IMR-90 (cell line): ENCODE results near the gene UCP2. TPM values are rescaled to one million over a fixed set of nuclear protein-coding genes. Genes with fewer than 3 reads are reported as not detected.

Source experiments
- ATAC-seq: fragments of 200-7000 bp; cut with Tn5 transposase; 2 replicates; pipeline ENCODE4 v1.9.1; 2020; ENCODE audit warnings: low read depth, mild to moderate bottlenecking, moderate library complexity
- BruUV-seq: library from RNA; stranded (reverse); fragments of 400-500 nt; replicated peaks from 2 replicates; lab custom pipeline; 2021; lab: Mats Ljungman, UMichigan
- CTCF ChIA-PET: fragments of 300-600 bp; formaldehyde crosslinking; extraction: SDS; loops from one replicate; lab custom pipeline; 2021; ENCODE audit warnings: antibody characterized with exemption; lab: Yijun Ruan, JAX
- POLR2A ChIA-PET: fragments of 300-600 bp; sonication (Branson Sonifier 250); formaldehyde crosslinking; loops from one replicate; lab custom pipeline; 2022; ENCODE audit warnings: antibody characterized with exemption; ENCODE audit not compliant: unreplicated experiment; lab: Charles Lee
- DNase-seq: peaks from one replicate; pipeline ENCODE4 v3.0.0; 2013
- H2AFZ ChIP-seq: replicated peaks from 2 replicates; pipeline ENCODE3; 2013; ENCODE audit warnings: low read length, mild to moderate bottlenecking; ENCODE audit not compliant: poor library complexity
- H2AK5ac ChIP-seq: 2 replicates; pipeline ENCODE4 v1.6.1; 2013; ENCODE audit warnings: low read depth, low read length, inconsistent platforms
- H2AK9ac ChIP-seq: replicated peaks from 2 replicates; pipeline ENCODE3; 2013; ENCODE audit warnings: mild to moderate bottlenecking, low read depth, low read length, moderate library complexity; ENCODE audit not compliant: poor library complexity
- H2BK120ac ChIP-seq: 2 replicates; pipeline ENCODE4 v1.6.1; 2013; ENCODE audit warnings: low read depth, low read length, inconsistent platforms
- H2BK15ac ChIP-seq: 3 replicates; pipeline ENCODE4 v1.6.1; 2013; ENCODE audit warnings: low read depth, low read length, inconsistent platforms
- H2BK20ac ChIP-seq: 2 replicates; pipeline ENCODE4 v1.6.1; 2013; ENCODE audit warnings: low read depth, mild to moderate bottlenecking, inconsistent platforms, low read length, moderate library complexity
- H2BK5ac ChIP-seq: 2 replicates; pipeline ENCODE4 v1.6.1; 2013; ENCODE audit warnings: mild to moderate bottlenecking, low read depth, low read length, inconsistent platforms; ENCODE audit not compliant: poor library complexity, severe bottlenecking
- H3K14ac ChIP-seq: replicated peaks from 2 replicates; pipeline ENCODE4 v1.6.1; 2013; ENCODE audit warnings: low read depth, low read length, inconsistent platforms
- H3K18ac ChIP-seq: 2 replicates; pipeline ENCODE4 v1.6.1; 2013; ENCODE audit warnings: low read depth, low read length, control low read depth
- H3K23ac ChIP-seq: 2 replicates; pipeline ENCODE4 v1.6.1; 2013; ENCODE audit warnings: low read depth, low read length, inconsistent platforms
- H3K27ac ChIP-seq: 2 replicates; pipeline ENCODE4 v1.5.1; 2013; ENCODE audit warnings: mild to moderate bottlenecking, control low read depth, low read length; ENCODE audit not compliant: insufficient read depth
- H3K27me3 ChIP-seq: 2 replicates; pipeline ENCODE4 v1.6.1; 2013; ENCODE audit warnings: low read length; ENCODE audit not compliant: control insufficient read depth, insufficient read depth
- H3K36me3 ChIP-seq: 2 replicates; pipeline ENCODE4 v1.6.1; 2013; ENCODE audit warnings: low read length, mixed read lengths; ENCODE audit not compliant: control insufficient read depth, insufficient read depth
- H3K4ac ChIP-seq: 2 replicates; pipeline ENCODE4 v1.6.1; 2013; ENCODE audit warnings: low read depth, low read length, inconsistent platforms
- H3K4me1 ChIP-seq: 2 replicates; pipeline ENCODE4 v1.6.1; 2013; ENCODE audit warnings: low read length, mixed read lengths; ENCODE audit not compliant: control insufficient read depth, insufficient read depth
- H3K4me2 ChIP-seq: 2 replicates; pipeline ENCODE4 v1.6.1; 2013; ENCODE audit warnings: low read depth, mild to moderate bottlenecking, control low read depth, low read length, moderate library complexity
- H3K4me3 ChIP-seq: 2 replicates; pipeline ENCODE4 v1.5.1; 2013; ENCODE audit warnings: low read depth, mild to moderate bottlenecking, control low read depth, low read length, moderate library complexity; ENCODE audit not compliant: insufficient read depth
- H3K56ac ChIP-seq: 2 replicates; pipeline ENCODE4 v1.6.1; 2013; ENCODE audit warnings: low read length, inconsistent platforms; ENCODE audit not compliant: insufficient read depth; ENCODE audit errors: extremely low read depth
- H3K79me1 ChIP-seq, 2 experiments: 2 replicates each; pipeline ENCODE4 v1.6.1; 2013; ENCODE audit warnings: low read length in 2 of 2, inconsistent platforms in 1 of 2, low read depth in 1 of 2
- H3K9ac ChIP-seq: 2 replicates; pipeline ENCODE4 v1.6.1; 2013; ENCODE audit warnings: low read depth, low read length, control low read depth
- H3K9me1 ChIP-seq: 2 replicates; pipeline ENCODE4 v1.6.1; 2013; ENCODE audit warnings: low read length, inconsistent platforms; ENCODE audit not compliant: insufficient read depth
- H3K9me3 ChIP-seq: 2 replicates; pipeline ENCODE4 v1.6.1; 2013; ENCODE audit warnings: low read length; ENCODE audit not compliant: control insufficient read depth, insufficient read depth
- H4K20me1 ChIP-seq: 2 replicates; pipeline ENCODE4 v1.6.1; 2013; ENCODE audit warnings: low read length, inconsistent platforms; ENCODE audit not compliant: insufficient read depth
- H4K5ac ChIP-seq: 2 replicates; pipeline ENCODE4 v1.6.1; 2013; ENCODE audit warnings: mild to moderate bottlenecking, low read depth, low read length, control low read depth
- H4K8ac ChIP-seq, 2 experiments: 2 replicates each; pipeline ENCODE4 v1.6.1; 2013; ENCODE audit warnings: low read depth in 2 of 2, low read length in 2 of 2, control low read depth in 1 of 2, inconsistent platforms in 1 of 2
- H4K91ac ChIP-seq: 2 replicates; pipeline ENCODE4 v1.6.1; 2013; ENCODE audit warnings: low read depth, low read length, inconsistent platforms; ENCODE audit not compliant: insufficient read depth
- BHLHE40 ChIP-seq: fragments of 150-350 bp; IDR thresholded peaks from 2 replicates; pipeline ENCODE4 v1.6.1; 2016; ENCODE audit warnings: mild to moderate bottlenecking, low read depth, low read length
- CEBPB ChIP-seq: IDR thresholded peaks from 2 replicates; pipeline ENCODE4 v1.6.1; 2012; ENCODE audit warnings: low read depth, low read length, improper control_type of control experiment
- CHD1 ChIP-seq: IDR thresholded peaks from 2 replicates; pipeline ENCODE4 v1.6.1; 2012; ENCODE audit warnings: low read depth, low read length, improper control_type of control experiment
- FOS ChIP-seq: fragments of 150-350 bp; IDR thresholded peaks from 2 replicates; pipeline ENCODE4 v1.6.1; 2016; ENCODE audit warnings: low read depth, low read length
- MAFK ChIP-seq: IDR thresholded peaks from 2 replicates; pipeline ENCODE4 v1.6.1; 2012; ENCODE audit warnings: low read depth, low read length, improper control_type of control experiment
- MAZ ChIP-seq: IDR thresholded peaks from 2 replicates; pipeline ENCODE4 v1.6.1; 2012; ENCODE audit warnings: low read depth, mild to moderate bottlenecking, low read length, improper control_type of control experiment, moderate library complexity, borderline replicate concordance
- MXI1 ChIP-seq: IDR thresholded peaks from 2 replicates; pipeline ENCODE4 v1.6.1; 2012; ENCODE audit warnings: low read depth, mild to moderate bottlenecking, low read length, moderate library complexity, borderline replicate concordance
- NFE2L2 ChIP-seq: fragments of 150-350 bp; IDR thresholded peaks from 2 replicates; pipeline ENCODE4 v1.6.1; 2016; ENCODE audit warnings: low read depth, mild to moderate bottlenecking, low read length
- POLR2A ChIP-seq: IDR thresholded peaks from 2 replicates; pipeline ENCODE4 v1.6.1; 2012; ENCODE audit warnings: mild to moderate bottlenecking, low read depth, low read length
- RAD21 ChIP-seq: IDR thresholded peaks from 2 replicates; pipeline ENCODE4 v1.6.1; 2012; ENCODE audit warnings: low read length, improper control_type of control experiment
- RCOR1 ChIP-seq: IDR thresholded peaks from 2 replicates; pipeline ENCODE4 v1.6.1; 2012; ENCODE audit warnings: mild to moderate bottlenecking, low read length, improper control_type of control experiment; ENCODE audit not compliant: insufficient replicate concordance
- RFX5 ChIP-seq: IDR thresholded peaks from 2 replicates; pipeline ENCODE4 v1.8.0; 2012; ENCODE audit warnings: low read depth, mild to moderate bottlenecking, low read length, moderate library complexity
- SMC3 ChIP-seq: fragments of 150-350 bp; IDR thresholded peaks from 2 replicates; pipeline ENCODE4 v1.6.1; 2016; ENCODE audit warnings: low read depth, mild to moderate bottlenecking, antibody characterized with exemption, low read length, moderate library complexity
- WGBS, 2 experiments: methylation state at CpG; one replicate each; pipeline versions ENCODE4 v1.1.5 to v1.1.7; 2013; ENCODE audit warnings: missing lambda C conversion rate in 2 of 2; ENCODE audit not compliant: insufficient read length in 1 of 2; ENCODE audit errors: extremely low coverage in 2 of 2; 5-methylcytosine and 5-hydroxymethylcytosine counted together
- dilution Hi-C: fragments of 300-500 bp; cut with HindIII; formaldehyde crosslinking; loops from one replicate; pipeline ENCODE4 v1.14.3; 2018; ENCODE audit warnings: low sequenced_read_pairs; ENCODE audit not compliant: unreplicated experiment
- in situ Hi-C: fragments of 300-500 bp; cut with MboI; formaldehyde crosslinking; loops from 3 replicates; pipeline ENCODE4 v1.14.3; 2019; ENCODE audit warnings: low sequenced_read_pairs, inconsistent platforms, mixed read lengths
- intact Hi-C: fragments of 100-400 bp; cut with micrococcal nuclease; formaldehyde crosslinking; loops from 2 replicates; pipeline ENCODE4 v1.10.0; 2022
- polyA plus RNA-seq, 3 experiments: library from polyadenylated mRNA; depleted of rRNA; stranded (reverse); fragments of >200 nt; gene quantifications; 2 replicates each; pipeline ENCODE4 v1.2.3, GENCODE V29; 2012; ENCODE audit warnings: low replicate concordance in 1 of 3
- total RNA-seq: library from RNA; depleted of rRNA; stranded (reverse); fragments of >200 nt; gene quantifications from 2 replicates; pipeline ENCODE4 v1.2.3, GENCODE V29; 2012
- TF ChIP-seq, protein P1 (sequence below): fragments of 150-350 bp; IDR thresholded peaks from 2 replicates; pipeline ENCODE4 v1.6.1; 2016; ENCODE audit warnings: low read depth, mild to moderate bottlenecking, low read length, moderate library complexity, borderline replicate concordance
- TF ChIP-seq, protein P2 (sequence below): conservative IDR thresholded peaks from 2 replicates; pipeline ENCODE4 v1.5.1; 2012; ENCODE audit warnings: mild to moderate bottlenecking, low read depth, low read length, improper control_type of control experiment
- TF ChIP-seq, protein P3 (sequence below): fragments of 150-350 bp; IDR thresholded peaks from 2 replicates; pipeline ENCODE4 v1.6.1; 2017; ENCODE audit warnings: mild to moderate bottlenecking, antibody characterized with exemption, low read length, low read depth

The UCP2 gene
- total and polyA plus RNA-seq, 2 of the 4 experiments (the other 2 are of a cell fraction) = 2.0 to 11.9 TPM

DNA sequence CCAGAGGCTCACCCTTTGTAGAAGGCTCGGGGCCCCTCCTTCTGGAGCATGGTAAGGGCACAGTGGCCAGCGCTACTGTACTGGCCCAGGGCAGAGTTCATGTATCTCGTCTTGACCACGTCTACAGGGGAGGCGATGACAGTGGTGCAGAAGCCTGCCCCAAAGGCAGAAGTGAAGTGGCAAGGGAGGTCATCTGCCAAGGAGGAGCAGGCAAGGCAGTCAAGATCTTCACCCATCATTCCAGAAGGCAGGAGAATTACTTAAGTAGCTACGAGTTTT lies 7.2 kb downstream of the UCP2 start:
- no peaks in the 10 kb centered on the region for H3K9me3 ChIP-seq
- WGBS, 2 experiments = 78% methylated on average over 4 of the region's 6 CpGs; no CpG with 5 or more reads in 1 of the 2 experiments
- ChIA-PET CTCF (no interaction called here), POLR2A (no interaction called here)
- no peak overlapping the region for H2BK20ac ChIP-seq
- TF ChIP-seq CEBPB = no peak
- no peak for TF ChIP-seq BHLHE40
- TF ChIP-seq RFX5 = no peak
- TF ChIP-seq, protein P1, sequence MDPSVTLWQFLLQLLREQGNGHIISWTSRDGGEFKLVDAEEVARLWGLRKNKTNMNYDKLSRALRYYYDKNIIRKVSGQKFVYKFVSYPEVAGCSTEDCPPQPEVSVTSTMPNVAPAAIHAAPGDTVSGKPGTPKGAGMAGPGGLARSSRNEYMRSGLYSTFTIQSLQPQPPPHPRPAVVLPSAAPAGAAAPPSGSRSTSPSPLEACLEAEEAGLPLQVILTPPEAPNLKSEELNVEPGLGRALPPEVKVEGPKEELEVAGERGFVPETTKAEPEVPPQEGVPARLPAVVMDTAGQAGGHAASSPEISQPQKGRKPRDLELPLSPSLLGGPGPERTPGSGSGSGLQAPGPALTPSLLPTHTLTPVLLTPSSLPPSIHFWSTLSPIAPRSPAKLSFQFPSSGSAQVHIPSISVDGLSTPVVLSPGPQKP = no peak
- no peak for TF ChIP-seq MAZ
- TF ChIP-seq, protein P2, sequence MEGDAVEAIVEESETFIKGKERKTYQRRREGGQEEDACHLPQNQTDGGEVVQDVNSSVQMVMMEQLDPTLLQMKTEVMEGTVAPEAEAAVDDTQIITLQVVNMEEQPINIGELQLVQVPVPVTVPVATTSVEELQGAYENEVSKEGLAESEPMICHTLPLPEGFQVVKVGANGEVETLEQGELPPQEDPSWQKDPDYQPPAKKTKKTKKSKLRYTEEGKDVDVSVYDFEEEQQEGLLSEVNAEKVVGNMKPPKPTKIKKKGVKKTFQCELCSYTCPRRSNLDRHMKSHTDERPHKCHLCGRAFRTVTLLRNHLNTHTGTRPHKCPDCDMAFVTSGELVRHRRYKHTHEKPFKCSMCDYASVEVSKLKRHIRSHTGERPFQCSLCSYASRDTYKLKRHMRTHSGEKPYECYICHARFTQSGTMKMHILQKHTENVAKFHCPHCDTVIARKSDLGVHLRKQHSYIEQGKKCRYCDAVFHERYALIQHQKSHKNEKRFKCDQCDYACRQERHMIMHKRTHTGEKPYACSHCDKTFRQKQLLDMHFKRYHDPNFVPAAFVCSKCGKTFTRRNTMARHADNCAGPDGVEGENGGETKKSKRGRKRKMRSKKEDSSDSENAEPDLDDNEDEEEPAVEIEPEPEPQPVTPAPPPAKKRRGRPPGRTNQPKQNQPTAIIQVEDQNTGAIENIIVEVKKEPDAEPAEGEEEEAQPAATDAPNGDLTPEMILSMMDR = no peak
- TF ChIP-seq FOS = no peak
- TF ChIP-seq RCOR1 = no peak
- TF ChIP-seq RAD21 = no peak
- no peak for TF ChIP-seq SMC3
- no peak for TF ChIP-seq CHD1
- no peak for TF ChIP-seq NFE2L2
- TF ChIP-seq MAFK = no peak
- no peak for TF ChIP-seq POLR2A
- no peak for TF ChIP-seq MXI1
- TF ChIP-seq, protein P3, sequence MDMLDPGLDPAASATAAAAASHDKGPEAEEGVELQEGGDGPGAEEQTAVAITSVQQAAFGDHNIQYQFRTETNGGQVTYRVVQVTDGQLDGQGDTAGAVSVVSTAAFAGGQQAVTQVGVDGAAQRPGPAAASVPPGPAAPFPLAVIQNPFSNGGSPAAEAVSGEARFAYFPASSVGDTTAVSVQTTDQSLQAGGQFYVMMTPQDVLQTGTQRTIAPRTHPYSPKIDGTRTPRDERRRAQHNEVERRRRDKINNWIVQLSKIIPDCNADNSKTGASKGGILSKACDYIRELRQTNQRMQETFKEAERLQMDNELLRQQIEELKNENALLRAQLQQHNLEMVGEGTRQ = no peak
- H3K27ac ChIP-seq = no peak overlapping the region
- no peak overlapping the region for H4K91ac ChIP-seq
- H3K4ac ChIP-seq = no peak overlapping the region
- H3K4me3 ChIP-seq = no peak overlapping the region
- H2BK15ac ChIP-seq = no peak overlapping the region
- H3K18ac ChIP-seq = no peak overlapping the region
- H2AK5ac ChIP-seq = no peak overlapping the region
- no peaks in the 10 kb centered on the region for H3K36me3 ChIP-seq
- H2AFZ ChIP-seq = no peak overlapping the region
- 0 out of 2 replicates have a peak, but pooled peaks cover 4% of the 10 kb centered on the region for H3K9me1 ChIP-seq
- no peaks in the 10 kb centered on the region for H3K79me1 ChIP-seq
- no peak overlapping the region for H2BK120ac ChIP-seq
- in situ Hi-C loops = no loop called here
- H3K9ac ChIP-seq = no peak overlapping the region
- no peak overlapping the region for H2AK9ac ChIP-seq
- DNase-seq = no peak
- H3K14ac ChIP-seq = no peak overlapping the region
- H4K5ac ChIP-seq = no peak overlapping the region
- H2BK5ac ChIP-seq = no peak overlapping the region
- H3K23ac ChIP-seq = no peak overlapping the region
- no peaks in the 10 kb centered on the region for H3K27me3 ChIP-seq
- BruUV-seq = no TSS peak
- dilution Hi-C loops = no loop called here
- no peak for ATAC-seq
- intact Hi-C loops = no loop called here
- no peak overlapping the region for H3K4me2 ChIP-seq
- no peak overlapping the region for H4K8ac ChIP-seq
- H4K20me1 ChIP-seq = no peaks in the 10 kb centered on the region
- H3K56ac ChIP-seq = no peak overlapping the region
- no peaks in the 10 kb centered on the region for H3K4me1 ChIP-seq
